HepG2 (cell line): ENCODE measurements around the gene COPS7B.

Source experiments
- ZNF274 ChIP-seq: sonication (generic); formaldehyde crosslinking; IDR thresholded peaks from 2 replicates; pipeline ENCODE4 v1.5.1; 2020; ENCODE audit warnings: mild to moderate bottlenecking, missing genetic modification reagents
- ZNF567 ChIP-seq: sonication (generic); formaldehyde crosslinking; IDR thresholded peaks from 2 replicates; pipeline ENCODE4 v1.8.1; 2023; ENCODE audit warnings: mild to moderate bottlenecking, missing genetic modification reagents, borderline replicate concordance

- TF ChIP-seq ZNF567 (CRISPR knock-in tag) (no peak), ZNF274 (CRISPR knock-in tag) (no peak)
Observed at GRCh38 chr2:231737761-231738160, 48.5 kb upstream of the COPS7B start.
